Articular chondrocyte of knee joint (primary cell): Measurements from ENCODE around the gene ATL3. TPM values are rescaled to one million over a fixed set of nuclear protein-coding genes. Genes with fewer than 3 reads are reported as not detected.

Experiments
- small RNA-seq: library from RNA; depleted of rRNA; stranded (forward); fragments of <200 nt; gene quantifications from one replicate; pipeline ENCODE3, GENCODE V24; 2012
- total RNA-seq: library from RNA; depleted of rRNA; stranded (reverse); fragments of >200 nt; gene quantifications from 2 replicates; pipeline ENCODE4 v1.2.3, GENCODE V29; 2012

The ATL3 gene
- total RNA-seq, result 359 and 394 TPM in 2 replicates

GRCh38 chr11:63671322-63672155 lies at the start of gene ATL3:
Gene ATL3 (minus strand): TSS chr11:63671376. CDS start chr11:63671335, 41 bp downstream.

DNA sequence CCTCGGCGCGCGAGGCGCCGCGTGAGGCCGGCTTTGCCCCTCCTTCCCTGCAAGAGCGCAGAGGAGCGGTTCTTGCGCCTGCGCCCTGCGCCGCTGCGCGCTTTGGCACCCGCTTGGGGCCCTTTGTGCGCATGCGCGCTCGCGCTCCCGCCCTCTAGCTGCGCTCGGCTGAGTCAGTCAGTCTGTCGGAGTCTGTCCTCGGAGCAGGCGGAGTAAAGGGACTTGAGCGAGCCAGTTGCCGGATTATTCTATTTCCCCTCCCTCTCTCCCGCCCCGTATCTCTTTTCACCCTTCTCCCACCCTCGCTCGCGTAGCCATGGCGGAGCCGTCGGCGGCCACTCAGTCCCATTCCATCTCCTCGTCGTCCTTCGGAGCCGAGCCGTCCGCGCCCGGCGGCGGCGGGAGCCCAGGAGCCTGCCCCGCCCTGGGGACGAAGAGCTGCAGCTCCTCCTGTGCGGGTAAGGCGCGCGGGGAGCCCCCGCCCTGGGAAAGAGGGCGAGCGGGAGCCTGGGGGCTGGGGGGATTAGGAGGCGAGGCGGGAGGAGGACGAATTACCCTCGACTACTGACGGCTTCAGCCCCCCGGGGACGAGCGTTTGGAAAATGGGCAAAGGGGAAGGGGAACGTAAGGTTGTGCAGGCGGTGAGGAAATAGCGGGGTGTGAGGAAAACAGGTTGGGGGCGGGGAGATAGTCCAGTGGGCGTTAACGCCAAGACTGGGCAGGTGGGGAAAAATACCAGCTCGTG lies 10.3 kb upstream of the ATL3 start, which contains the start of gene RTN3:
Gene RTN3 (plus strand): TSS at position 180 of the 745 bp plus-strand sequence. CDS start 137 bp downstream, at position 317.

DNA sequence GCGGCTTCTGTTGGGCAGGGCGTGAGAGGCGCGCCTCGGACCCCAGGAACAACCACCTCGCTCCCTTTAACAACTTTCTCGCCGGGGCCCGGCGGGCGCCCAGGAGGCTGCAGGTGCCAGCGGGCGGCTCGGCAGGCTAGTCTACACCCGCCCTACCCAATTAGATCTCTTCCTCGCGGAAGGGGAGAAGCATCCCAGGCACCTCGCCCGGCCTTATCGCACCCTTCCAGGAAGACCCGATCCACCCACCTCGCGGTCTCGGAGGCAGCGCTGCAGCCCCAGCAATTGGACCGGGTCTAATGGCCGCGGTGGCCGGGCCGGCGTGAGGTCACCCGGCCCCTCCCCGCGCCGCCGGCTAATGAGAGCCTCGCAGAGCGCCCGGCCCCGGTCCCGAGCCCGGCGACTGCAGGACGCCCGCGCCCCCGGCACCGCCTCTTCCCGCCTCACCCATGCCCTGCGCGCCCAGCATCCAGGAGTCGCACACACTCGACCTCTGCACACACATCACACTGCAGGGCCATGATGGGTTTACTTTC lies 57.0 kb downstream of the ATL3 start, which contains the start of gene PLAAT3:
Gene PLAAT3 (minus strand): TSS at position 298 of the 536 bp plus-strand sequence. CDS start 419 bp downstream, outside the sequence.

Small RNA genes within 50 kb of the gene (small RNA-seq; reads per million reads assigned to genes)
- gene AP000753.3, result not detected

Other genes with a start within 250 kb of the ATL3 start
- gene PLAAT5, start 180.2 kb downstream of the ATL3 start, total RNA-seq, result 0.39 and 0.86 TPM in 2 replicates
- gene LGALS12, start 165.3 kb downstream of the ATL3 start, total RNA-seq, result 0.11 TPM in 1 of 2 replicates, not detected in the other
- gene PLAAT4, start 134.6 kb downstream of the ATL3 start, total RNA-seq, result 27.4 and 36.1 TPM in 2 replicates
- not detected in 2 replicates for gene PLAAT2, start 108.0 kb downstream of the ATL3 start, total RNA-seq
- gene PLAAT3, start 56.9 kb downstream of the ATL3 start, total RNA-seq, result 12.4 and 14.9 TPM in 2 replicates
- gene RTN3, start 10.1 kb upstream of the ATL3 start, total RNA-seq, result 122 and 132 TPM in 2 replicates
- gene ZFTA, start 97.4 kb upstream of the ATL3 start, total RNA-seq, result 11.9 and 12.5 TPM in 2 replicates
- gene SPINDOC, start 142.1 kb upstream of the ATL3 start, total RNA-seq, result 9.0 and 10.6 TPM in 2 replicates
- 11.4 and 14.9 TPM in 2 replicates for gene MARK2, start 167.7 kb upstream of the ATL3 start, total RNA-seq
- 0.65 and 0.97 TPM in 2 replicates for gene RCOR2, start 245.8 kb upstream of the ATL3 start, total RNA-seq